Endothelial cell (in vitro differentiated cells): Measurements from ENCODE around the gene LMOD1. TPM values are rescaled to one million over a fixed set of nuclear protein-coding genes. Genes with fewer than 3 reads are reported as not detected.
"Not testable (repeated sequence)": the region's sequence is repeated elsewhere in the genome, so short reads cannot be mapped to it uniquely, and the experiment has no call there.

Experiments
- DNase-seq: peaks from one replicate; pipeline ENCODE4 v3.0.0; 2021; ENCODE audit warnings: low spot score
- H3K27ac Mint-ChIP-seq: one replicate; pipeline ENCODE4 v1.8.0; 2021; ENCODE audit warnings: mixed read lengths, inconsistent platforms; ENCODE audit not compliant: unreplicated experiment
- H3K27me3 Mint-ChIP-seq: one replicate; pipeline ENCODE4 v1.8.0; 2021; ENCODE audit warnings: mild to moderate bottlenecking, moderate library complexity, mixed read lengths, inconsistent platforms; ENCODE audit not compliant: unreplicated experiment
- H3K36me3 Mint-ChIP-seq: one replicate; pipeline ENCODE4 v1.8.0; 2021; ENCODE audit warnings: mild to moderate bottlenecking, low read depth, mixed read lengths, inconsistent platforms; ENCODE audit not compliant: unreplicated experiment
- H3K4me1 Mint-ChIP-seq: one replicate; pipeline ENCODE4 v1.8.0; 2021; ENCODE audit warnings: mild to moderate bottlenecking, mixed read lengths, inconsistent platforms; ENCODE audit not compliant: unreplicated experiment
- H3K4me3 Mint-ChIP-seq: one replicate; pipeline ENCODE4 v1.8.0; 2021; ENCODE audit warnings: mild to moderate bottlenecking, mixed read lengths, inconsistent platforms; ENCODE audit not compliant: unreplicated experiment
- H3K9me3 Mint-ChIP-seq: one replicate; pipeline ENCODE4 v1.8.0; 2021; ENCODE audit warnings: mixed read lengths, inconsistent platforms; ENCODE audit not compliant: unreplicated experiment
- total RNA-seq: library from RNA; stranded (reverse); fragmentation: NEBNext Ultra II Directional; extraction: Animal tissue kit (Norgen Biotek cat#: 25700); gene quantifications from one replicate; pipeline ENCODE4 v1.2.1, GENCODE V29; 2021; ENCODE audit not compliant: unreplicated experiment
- TF ChIP-seq, protein P1 (sequence below): fragments of 200-600 bp; sonication (generic); IDR thresholded peaks from one replicate; pipeline ENCODE4 v1.5.0; 2021; ENCODE audit warnings: antibody characterized with exemption; ENCODE audit not compliant: unreplicated experiment

Gene LMOD1
- total RNA-seq, 1 donor from 2014 or later = not detected

GRCh38 chr1:201903135-201903534 lies 43.2 kb downstream of the LMOD1 start:
- no peak overlapping the region for H3K27ac Mint-ChIP-seq
- TF ChIP-seq, protein P1, sequence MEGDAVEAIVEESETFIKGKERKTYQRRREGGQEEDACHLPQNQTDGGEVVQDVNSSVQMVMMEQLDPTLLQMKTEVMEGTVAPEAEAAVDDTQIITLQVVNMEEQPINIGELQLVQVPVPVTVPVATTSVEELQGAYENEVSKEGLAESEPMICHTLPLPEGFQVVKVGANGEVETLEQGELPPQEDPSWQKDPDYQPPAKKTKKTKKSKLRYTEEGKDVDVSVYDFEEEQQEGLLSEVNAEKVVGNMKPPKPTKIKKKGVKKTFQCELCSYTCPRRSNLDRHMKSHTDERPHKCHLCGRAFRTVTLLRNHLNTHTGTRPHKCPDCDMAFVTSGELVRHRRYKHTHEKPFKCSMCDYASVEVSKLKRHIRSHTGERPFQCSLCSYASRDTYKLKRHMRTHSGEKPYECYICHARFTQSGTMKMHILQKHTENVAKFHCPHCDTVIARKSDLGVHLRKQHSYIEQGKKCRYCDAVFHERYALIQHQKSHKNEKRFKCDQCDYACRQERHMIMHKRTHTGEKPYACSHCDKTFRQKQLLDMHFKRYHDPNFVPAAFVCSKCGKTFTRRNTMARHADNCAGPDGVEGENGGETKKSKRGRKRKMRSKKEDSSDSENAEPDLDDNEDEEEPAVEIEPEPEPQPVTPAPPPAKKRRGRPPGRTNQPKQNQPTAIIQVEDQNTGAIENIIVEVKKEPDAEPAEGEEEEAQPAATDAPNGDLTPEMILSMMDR = no peak
- peaks cover 9% of the 10 kb centered on the region for H3K27me3 Mint-ChIP-seq
- H3K4me1 Mint-ChIP-seq = no peaks in the 10 kb centered on the region
- no peak overlapping the region for H3K4me3 Mint-ChIP-seq
- no peaks in the 10 kb centered on the region for H3K9me3 Mint-ChIP-seq
- no peaks in the 10 kb centered on the region for H3K36me3 Mint-ChIP-seq
- no peak for DNase-seq

- H3K27ac Mint-ChIP-seq = no peak overlapping the region
Measured at GRCh38 chr1:201902198-201902597, 44.1 kb downstream of the LMOD1 start.

GRCh38 chr1:201901036-201901435 lies 45.3 kb downstream of the LMOD1 start:
- H3K36me3 Mint-ChIP-seq, H3K4me1 Mint-ChIP-seq, H3K4me3 Mint-ChIP-seq, DNase-seq, H3K27ac Mint-ChIP-seq, H3K9me3 Mint-ChIP-seq: not testable (repeated sequence)
- peaks cover 12% of the 10 kb centered on the region for H3K27me3 Mint-ChIP-seq

More at GRCh38 chr1:201902198-201902597, 44.1 kb downstream of the LMOD1 start:
- H3K36me3 Mint-ChIP-seq = no peaks in the 10 kb centered on the region
- H3K4me1 Mint-ChIP-seq = no peaks in the 10 kb centered on the region
- H3K4me3 Mint-ChIP-seq = no peak overlapping the region
- H3K9me3 Mint-ChIP-seq = no peaks in the 10 kb centered on the region
- DNase-seq = no peak
- peaks cover 9% of the 10 kb centered on the region for H3K27me3 Mint-ChIP-seq
- TF ChIP-seq, protein P1 = no peak

DNA sequence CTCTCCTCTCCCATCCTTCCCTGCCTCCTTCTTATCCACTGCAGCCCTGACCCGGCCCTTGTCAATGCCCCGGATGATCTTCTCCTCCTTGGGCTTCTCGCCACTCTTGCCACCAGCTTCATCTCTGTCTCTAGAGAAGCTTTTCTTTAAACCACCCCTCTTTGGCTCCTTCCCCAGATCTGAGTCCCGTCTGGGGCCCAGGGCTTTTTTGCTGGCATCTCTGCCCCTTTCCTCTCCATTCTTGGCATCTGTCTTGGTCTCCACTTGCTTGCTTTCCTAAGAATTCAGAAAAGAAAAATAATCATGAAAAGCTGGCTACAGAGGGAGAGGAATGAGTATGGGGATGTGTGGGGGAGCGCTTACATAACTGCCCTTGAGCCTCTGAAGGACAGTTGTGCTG lies 45.9 kb downstream of the LMOD1 start:
- TF ChIP-seq, protein P1 = no peak
- H3K9me3 Mint-ChIP-seq = no peaks in the 10 kb centered on the region
- DNase-seq = no peak

DNA sequence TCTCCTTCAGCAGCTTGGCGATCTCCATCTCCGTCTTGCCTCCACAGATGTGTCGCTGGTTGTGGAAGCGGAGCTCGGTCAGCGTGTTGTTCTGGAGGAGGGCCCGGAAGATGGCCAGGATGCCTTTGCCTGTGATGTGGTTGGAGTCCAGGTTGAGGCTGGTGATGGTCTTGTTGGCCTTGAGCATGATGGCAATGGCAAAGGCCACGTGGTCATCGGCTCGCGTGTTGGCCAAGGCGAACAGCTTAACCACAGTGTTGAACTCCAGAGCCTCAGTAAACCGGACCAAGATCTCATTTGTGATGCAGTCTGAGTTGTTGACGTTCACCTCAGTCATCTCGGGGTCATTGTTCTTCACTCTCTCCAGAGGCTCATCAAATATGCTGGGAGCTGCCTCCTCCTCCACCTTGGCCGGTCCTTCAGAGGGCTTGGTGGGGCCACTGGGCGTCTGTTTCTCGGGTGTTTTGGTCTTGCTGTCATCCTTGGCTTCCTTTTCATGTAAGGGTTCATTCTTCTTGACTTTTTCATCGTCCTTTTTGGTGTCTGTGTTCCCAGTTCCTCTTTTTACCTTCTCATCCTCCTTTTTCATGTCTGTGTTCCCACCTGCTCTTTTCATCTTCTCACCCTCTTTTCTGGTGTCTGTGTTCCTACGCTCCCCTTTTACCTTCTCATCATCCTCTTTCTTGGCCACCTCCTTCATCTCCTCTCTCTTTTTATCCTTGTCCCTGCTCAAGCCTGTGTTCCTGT lies 46.5 kb downstream of the LMOD1 start:
- H3K27me3 Mint-ChIP-seq = peaks cover 13% of the 10 kb centered on the region
- peaks cover 3% of the 10 kb centered on the region for H3K4me1 Mint-ChIP-seq
- no peak overlapping the region for H3K27ac Mint-ChIP-seq
- TF ChIP-seq, protein P1 = no peak
- H3K4me3 Mint-ChIP-seq = peak overlapping the region; percentile 12
- no peaks in the 10 kb centered on the region for H3K36me3 Mint-ChIP-seq
- no peaks in the 10 kb centered on the region for H3K9me3 Mint-ChIP-seq
- no peak for DNase-seq

More for the DNA sequence above, 45.9 kb downstream of the LMOD1 start:
- Mint-ChIP-seq H3K36me3 (no peaks in the 10 kb centered on the region), H3K4me3 (peak overlapping the region; percentile 12), H3K27me3 (peaks cover 13% of the 10 kb centered on the region), H3K27ac (no peak overlapping the region), H3K4me1 (peaks cover 3% of the 10 kb centered on the region)
